ENCODE measurements around the gene LRP1B.

GRCh38 chr2:141103216-141103615, 1027.6 kb downstream of the LRP1B start:
- no peak for TF ChIP-seq EZH2 (IDR thresholded peaks at IDR 0.05; ENCODE audit: borderline replicate concordance, low read length)
- TF ChIP-seq, protein P1, sequence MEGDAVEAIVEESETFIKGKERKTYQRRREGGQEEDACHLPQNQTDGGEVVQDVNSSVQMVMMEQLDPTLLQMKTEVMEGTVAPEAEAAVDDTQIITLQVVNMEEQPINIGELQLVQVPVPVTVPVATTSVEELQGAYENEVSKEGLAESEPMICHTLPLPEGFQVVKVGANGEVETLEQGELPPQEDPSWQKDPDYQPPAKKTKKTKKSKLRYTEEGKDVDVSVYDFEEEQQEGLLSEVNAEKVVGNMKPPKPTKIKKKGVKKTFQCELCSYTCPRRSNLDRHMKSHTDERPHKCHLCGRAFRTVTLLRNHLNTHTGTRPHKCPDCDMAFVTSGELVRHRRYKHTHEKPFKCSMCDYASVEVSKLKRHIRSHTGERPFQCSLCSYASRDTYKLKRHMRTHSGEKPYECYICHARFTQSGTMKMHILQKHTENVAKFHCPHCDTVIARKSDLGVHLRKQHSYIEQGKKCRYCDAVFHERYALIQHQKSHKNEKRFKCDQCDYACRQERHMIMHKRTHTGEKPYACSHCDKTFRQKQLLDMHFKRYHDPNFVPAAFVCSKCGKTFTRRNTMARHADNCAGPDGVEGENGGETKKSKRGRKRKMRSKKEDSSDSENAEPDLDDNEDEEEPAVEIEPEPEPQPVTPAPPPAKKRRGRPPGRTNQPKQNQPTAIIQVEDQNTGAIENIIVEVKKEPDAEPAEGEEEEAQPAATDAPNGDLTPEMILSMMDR (IDR thresholded peaks at IDR 0.05; ENCODE audit: low read length), result no peak
